HTERT RPE-1 (cell line): Measurements from ENCODE around the gene MCRIP2.

Experiments
- in situ Hi-C: fragments of 300-500 bp; cut with MboI; formaldehyde crosslinking; loops from 4 replicates; pipeline ENCODE4 v1.14.3; 2020; ENCODE audit warnings: low sequenced_read_pairs

The MCRIP2 gene

GRCh38 chr16:631808-632358, 9.7 kb upstream of the MCRIP2 start:
- in situ Hi-C loops, result no loop called here

GRCh38 chr16:632486-633335, 8.9 kb upstream of the MCRIP2 start:
- in situ Hi-C loops, result no loop called here

GRCh38 chr16:633336-634050, 8.1 kb upstream of the MCRIP2 start:
- in situ Hi-C loops, result no loop called here

GRCh38 chr16:634051-634670, 7.5 kb upstream of the MCRIP2 start:
- in situ Hi-C loops, result no loop called here

GRCh38 chr16:634996-635395, 6.6 kb upstream of the MCRIP2 start:
- in situ Hi-C loops, result no loop called here

- in situ Hi-C loops, result no loop called here
Measured at GRCh38 chr16:635573-636205, 5.9 kb upstream of the MCRIP2 start.

- in situ Hi-C loops, result no loop called here
Measured at GRCh38 chr16:636206-637080, 5.2 kb upstream of the MCRIP2 start, which contains the start of gene METTL26. Gene METTL26, minus strand, starts transcription at chr16:636305. Its CDS starts 15 bp downstream, at chr16:636290.

GRCh38 chr16:637081-638018, 4.3 kb upstream of the MCRIP2 start:
- in situ Hi-C loops, result no loop called here

GRCh38 chr16:638034-638543, 3.5 kb upstream of the MCRIP2 start:
- in situ Hi-C loops, result no loop called here

GRCh38 chr16:638836-639235, 2.8 kb upstream of the MCRIP2 start:
- in situ Hi-C loops, result no loop called here

- in situ Hi-C loops, result no loop called here
Measured at GRCh38 chr16:640614-641013, 1.0 kb upstream of the MCRIP2 start.

- in situ Hi-C loops, result no loop called here
Measured at GRCh38 chr16:642189-643049, 791 bp downstream of the MCRIP2 start.

GRCh38 chr16:643050-643368, 1.4 kb downstream of the MCRIP2 start:
- in situ Hi-C loops, result no loop called here

GRCh38 chr16:644556-644955, 2.9 kb downstream of the MCRIP2 start:
- in situ Hi-C loops, result no loop called here

GRCh38 chr16:645852-646678, 4.4 kb downstream of the MCRIP2 start:
- in situ Hi-C loops, result no loop called here

GRCh38 chr16:646679-647172, 5.1 kb downstream of the MCRIP2 start:
- in situ Hi-C loops, result no loop called here
